Lower leg skin (tissue), 3 donors: ENCODE results near the gene PRPF40A.

ENCODE experiments used
- CTCF ChIP-seq, 3 donors: fragments of 450-650 bp; IDR thresholded peaks; one replicate each; pipeline ENCODE4 v1.5.1; 2016; ENCODE audit warnings: antibody characterized with exemption in 3 of 3, mild to moderate bottlenecking in 3 of 3, moderate library complexity in 2 of 3
- POLR2A ChIP-seq, 2 donors: fragments of 450-650 bp; IDR thresholded peaks; one replicate each; pipeline ENCODE4 v1.6.1; 2016 to 2017; ENCODE audit warnings: antibody characterized with exemption in 2 of 2, mild to moderate bottlenecking in 1 of 2, moderate library complexity in 1 of 2

- TF ChIP-seq POLR2A (IDR thresholded peaks at IDR 0.05) (no peak), CTCF (IDR thresholded peaks at IDR 0.05) (no peak)
These were observed 78.7 kb downstream of the PRPF40A start for GRCh38 chr2:152638590-152638989.
